Occipital lobe (tissue), 2 donors: ENCODE data around the gene CFAP53. TPM values are rescaled to one million over a fixed set of nuclear protein-coding genes. Genes with fewer than 3 reads are reported as not detected.
"Not testable (repeated sequence)": the region's sequence is repeated elsewhere in the genome, so short reads cannot be mapped to it uniquely, and the experiment has no call there.

ENCODE experiments used
- DNase-seq: peaks from one replicate; lab custom pipeline; 2025; lab: John Stamatoyannopoulos, UW
- total RNA-seq: library from RNA; depleted of rRNA; stranded (reverse); fragments of >200 nt; gene quantifications from one replicate; pipeline ENCODE4 v1.2.3, GENCODE V29; 2014

CFAP53 gene
- total RNA-seq, result 1.4 TPM

- DNase-seq, result peak; percentile 80
These were observed at the start of gene CFAP53 for GRCh38 chr18:50266248-50266704. CFAP53 (minus strand) TSS chr18:50266495; CDS start chr18:50266404, 91 bp downstream.

- no peak for DNase-seq
These were observed 49.0 kb upstream of the CFAP53 start for GRCh38 chr18:50315100-50315871.

GRCh38 chr18:50313873-50314460 lies 47.7 kb upstream of the CFAP53 start:
- DNase-seq, result no peak

- DNase-seq, result no peak
These were observed 46.8 kb upstream of the CFAP53 start for GRCh38 chr18:50313031-50313607.

GRCh38 chr18:50312296-50313030 lies 46.2 kb upstream of the CFAP53 start:
- DNase-seq, result no peak

- no peak for DNase-seq
These were observed 45.4 kb upstream of the CFAP53 start for GRCh38 chr18:50311650-50312049.

GRCh38 chr18:50310080-50310479 lies 43.8 kb upstream of the CFAP53 start:
- no peak for DNase-seq

- not testable (repeated sequence) for DNase-seq
These were observed 42.6 kb upstream of the CFAP53 start for GRCh38 chr18:50308851-50309250.

- DNase-seq, result peak; percentile 74
These were observed 41.6 kb upstream of the CFAP53 start for GRCh38 chr18:50307738-50308470.

GRCh38 chr18:50307400-50307737 lies 41.1 kb upstream of the CFAP53 start:
- no peak for DNase-seq

GRCh38 chr18:50306944-50307343 lies 40.6 kb upstream of the CFAP53 start:
- DNase-seq, result no peak

- DNase-seq, result no peak
These were observed 34.8 kb upstream of the CFAP53 start for GRCh38 chr18:50301074-50301473.

GRCh38 chr18:50299626-50300388 lies 33.5 kb upstream of the CFAP53 start:
- no peak for DNase-seq

- no peak for DNase-seq
These were observed 32.4 kb upstream of the CFAP53 start for GRCh38 chr18:50298443-50299284.

- DNase-seq, result peak; percentile 40
These were observed 31.5 kb upstream of the CFAP53 start for GRCh38 chr18:50297621-50298442.

- DNase-seq, result no peak
These were observed 26.7 kb upstream of the CFAP53 start for GRCh38 chr18:50293039-50293438.

- DNase-seq, result no peak
These were observed 22.8 kb upstream of the CFAP53 start for GRCh38 chr18:50289108-50289443.

- not testable (repeated sequence) for DNase-seq
These were observed 22.2 kb upstream of the CFAP53 start for GRCh38 chr18:50288348-50289107.
